ENCODE results near the gene ZSCAN29. TPM values are rescaled to one million over a fixed set of nuclear protein-coding genes. Genes with fewer than 3 reads are reported as not detected.

The ZSCAN29 gene
- total RNA-seq, 2 experiments from 2014 or later: 29.4 to 30.1 TPM

Other genes with a start within 250 kb of the ZSCAN29 start
- gene TMEM62, start 237.5 kb downstream of the ZSCAN29 start, total RNA-seq: 10 to 100 TPM; 24.2 to 24.9 TPM
- gene CCNDBP1, start 185.6 kb downstream of the ZSCAN29 start, total RNA-seq: 100 to 1,000 TPM; 103 to 108 TPM
- not detected for gene EPB42, start 150.0 kb downstream of the ZSCAN29 start, total RNA-seq
- under 1 TPM; 0.20 to 0.28 TPM for gene TGM5, start 104.1 kb downstream of the ZSCAN29 start, total RNA-seq
- not detected for gene TGM7, start 68.8 kb downstream of the ZSCAN29 start, total RNA-seq
- gene LCMT2, start 40.5 kb downstream of the ZSCAN29 start, total RNA-seq: 1 to 10 TPM; 8.9 to 9.5 TPM
- gene TUBGCP4, start 58 bp upstream of the ZSCAN29 start, total RNA-seq: 10 to 100 TPM; 30.4 to 34.7 TPM
- gene TP53BP1, start 122.1 kb upstream of the ZSCAN29 start, total RNA-seq: 10 to 100 TPM; 26.6 to 28.1 TPM
- 1 to 10 TPM; 8.7 to 9.3 TPM for gene MAP1A, start 146.6 kb upstream of the ZSCAN29 start, total RNA-seq
- 10 to 100 TPM; 28.2 to 33.0 TPM for gene PPIP5K1, start 219.2 kb upstream of the ZSCAN29 start, total RNA-seq
- not detected for gene CKMT1B, start 223.0 kb upstream of the ZSCAN29 start, total RNA-seq
- gene STRC, start 247.8 kb upstream of the ZSCAN29 start, total RNA-seq: under 1 TPM; 0.45 to 0.75 TPM